H1 (cell line): Measurements from ENCODE around the gene CDK15. TPM values are rescaled to one million over a fixed set of nuclear protein-coding genes. Genes with fewer than 3 reads are reported as not detected.

Source experiments
- CTCF ChIA-PET: fragments of 300-600 bp; sonication (Branson Sonifier 250); formaldehyde crosslinking; loops from one replicate; lab custom pipeline; 2021; ENCODE audit not compliant: partially characterized antibody; lab: Charles Lee
- POLR2A ChIA-PET: fragments of 300-600 bp; sonication (Branson Sonifier 250); formaldehyde crosslinking; loops from one replicate; lab custom pipeline; 2021; ENCODE audit warnings: inconsistent platforms; ENCODE audit not compliant: partially characterized antibody; lab: Charles Lee
- DNase-seq, 2 experiments: peaks; one replicate each; pipeline versions ENCODE4 v3.0.0 to v3.0.0-alpha.2; 2010 to 2022; ENCODE audit warnings: low spot score in 2 of 2, low read depth in 1 of 2, mixed read lengths in 1 of 2
- FAIRE-seq: peaks from 2 replicates; lab custom pipeline; 2011; peaks lifted over from hg19 to GRCh38; lab: Jason Lieb, UNC
- H2AFZ ChIP-seq: 2 replicates; pipeline ENCODE4 v1.8.1; 2012; ENCODE audit warnings: low read length, inconsistent platforms
- H2AK5ac ChIP-seq: 2 replicates; pipeline ENCODE4 v1.6.1; 2013; ENCODE audit warnings: low read depth, low read length
- H2BK120ac ChIP-seq: replicated peaks from 2 replicates; pipeline ENCODE3; 2013; ENCODE audit warnings: low read depth, low read length, inconsistent platforms
- H2BK12ac ChIP-seq: 2 replicates; pipeline ENCODE4 v1.6.1; 2013; ENCODE audit warnings: low read depth, low read length
- H2BK15ac ChIP-seq: 2 replicates; pipeline ENCODE4 v1.6.1; 2013; ENCODE audit warnings: low read length
- H2BK20ac ChIP-seq: 2 replicates; pipeline ENCODE4 v1.6.1; 2013; ENCODE audit warnings: low read length
- H2BK5ac ChIP-seq: 2 replicates; pipeline ENCODE4 v1.6.1; 2013; ENCODE audit warnings: low read depth, low read length
- H3K14ac ChIP-seq: 2 replicates; pipeline ENCODE4 v1.6.1; 2013; ENCODE audit warnings: inconsistent platforms; ENCODE audit not compliant: insufficient read length
- H3K18ac ChIP-seq: 2 replicates; pipeline ENCODE4 v1.6.1; 2013; ENCODE audit warnings: low read length; ENCODE audit errors: extremely low read depth
- H3K23ac ChIP-seq: 2 replicates; pipeline ENCODE4 v1.6.1; 2013; ENCODE audit warnings: inconsistent platforms; ENCODE audit not compliant: insufficient read length
- H3K23me2 ChIP-seq: 2 replicates; pipeline ENCODE4 v1.6.1; 2013; ENCODE audit warnings: low read depth, low read length
- H3K27ac ChIP-seq: 2 replicates; pipeline ENCODE4 v1.6.1; 2011; ENCODE audit warnings: low read depth, low read length, inconsistent platforms
- H3K27me3 ChIP-seq, 4 experiments: replicated peaks in 1 of 4; 1 replicate in 1 of 4; 2 replicates in 3 of 4; pipeline versions ENCODE4 v1.6.1 to v1.8.1; 2011 to 2013; ENCODE audit warnings: low read length in 3 of 4, mild to moderate bottlenecking in 3 of 4, inconsistent platforms in 2 of 4, mixed read lengths in 2 of 4, moderate library complexity in 1 of 4; ENCODE audit not compliant: control insufficient read depth in 3 of 4, insufficient read depth in 3 of 4; ENCODE audit errors: extremely low read depth in 1 of 4
- H3K36me3 ChIP-seq, 4 experiments: 2 replicates each; pipeline versions ENCODE4 v1.6.1 to v1.8.1; 2011 to 2013; ENCODE audit warnings: mild to moderate bottlenecking in 4 of 4, low read length in 3 of 4, moderate library complexity in 2 of 4, control low read depth in 1 of 4, inconsistent platforms in 1 of 4; ENCODE audit not compliant: insufficient read depth in 4 of 4, control insufficient read depth in 2 of 4
- H3K4ac ChIP-seq: replicated peaks from 2 replicates; pipeline ENCODE3; 2013; ENCODE audit warnings: low read length, low read depth, mixed read lengths, inconsistent platforms; ENCODE audit not compliant: insufficient read length
- H3K4me1 ChIP-seq, 4 experiments: replicated peaks in 1 of 4; 1 replicate in 1 of 4; 2 replicates in 3 of 4; pipeline versions ENCODE4 v1.6.1 to v1.8.1; 2011 to 2013; ENCODE audit warnings: low read length in 3 of 4, inconsistent platforms in 2 of 4, mixed read lengths in 1 of 4; ENCODE audit not compliant: insufficient read depth in 4 of 4, control insufficient read depth in 3 of 4
- H3K4me2 ChIP-seq, 2 experiments: 2 replicates each; pipeline versions ENCODE4 v1.6.1 to v1.8.1; 2011 to 2013; ENCODE audit warnings: low read depth in 2 of 2, low read length in 2 of 2, control low read depth in 1 of 2, inconsistent platforms in 1 of 2, mild to moderate bottlenecking in 1 of 2; ENCODE audit not compliant: insufficient read depth in 1 of 2
- H3K4me3 ChIP-seq, 4 experiments: fragments of 200-600, 300-600 bp in 1 of 4; sonication (generic), shearing (Covaris generic), sonication (Bioruptor Twin) in 1 of 4; 2 replicates each; pipeline versions ENCODE4 v1.5.1 to v1.8.1; 2011 to 2016; ENCODE audit warnings: low read length in 4 of 4, low read depth in 3 of 4, control low read depth in 2 of 4, inconsistent platforms in 2 of 4, mild to moderate bottlenecking in 2 of 4, mixed read lengths in 1 of 4, moderate library complexity in 1 of 4; ENCODE audit not compliant: insufficient read depth in 2 of 4; ENCODE audit errors: extremely low read depth in 1 of 4
- H3K56ac ChIP-seq: replicated peaks from 2 replicates; pipeline ENCODE3; 2013; ENCODE audit warnings: low read depth, mild to moderate bottlenecking, mixed read lengths, low read length, inconsistent platforms; ENCODE audit not compliant: insufficient read length
- H3K79me1 ChIP-seq: 2 replicates; pipeline ENCODE4 v1.6.1; 2013; ENCODE audit warnings: low read depth, low read length, control low read depth
- H3K79me2 ChIP-seq, 2 experiments: 2 replicates each; pipeline versions ENCODE4 v1.6.1 to v1.8.1; 2012 to 2013; ENCODE audit warnings: low read length in 2 of 2, mild to moderate bottlenecking in 2 of 2, inconsistent platforms in 1 of 2; ENCODE audit not compliant: insufficient read depth in 2 of 2, control insufficient read depth in 1 of 2
- H3K9ac ChIP-seq, 4 experiments: replicated peaks in 1 of 4; 1 replicate in 1 of 4; 2 replicates in 3 of 4; pipeline versions ENCODE4 v1.6.1 to v1.8.1; 2011 to 2013; ENCODE audit warnings: low read depth in 3 of 4, low read length in 3 of 4, control low read depth in 2 of 4, mild to moderate bottlenecking in 2 of 4, moderate library complexity in 2 of 4, inconsistent platforms in 1 of 4; ENCODE audit errors: extremely low read depth in 1 of 4
- H3K9me3 ChIP-seq, 2 experiments: 2 replicates each; pipeline versions ENCODE4 v1.6.1 to v1.8.1; 2012 to 2013; ENCODE audit warnings: mild to moderate bottlenecking in 2 of 2, moderate library complexity in 2 of 2, control low read depth in 1 of 2, inconsistent platforms in 1 of 2, low read depth in 1 of 2, low read length in 1 of 2, mixed read lengths in 1 of 2; ENCODE audit not compliant: insufficient read depth in 2 of 2
- H4K20me1 ChIP-seq, 2 experiments: replicated peaks in 1 of 2; 2 replicates each; pipeline versions ENCODE3 to v1.8.1; 2011 to 2013; ENCODE audit warnings: inconsistent platforms in 2 of 2, low read length in 2 of 2, mild to moderate bottlenecking in 1 of 2; ENCODE audit not compliant: insufficient read depth in 2 of 2, control insufficient read depth in 1 of 2
- H4K5ac ChIP-seq: 2 replicates; pipeline ENCODE4 v1.6.1; 2013; ENCODE audit warnings: low read length, low read depth, mixed read lengths, inconsistent platforms; ENCODE audit not compliant: insufficient read length
- H4K8ac ChIP-seq: 2 replicates; pipeline ENCODE4 v1.8.0; 2013; ENCODE audit warnings: mild to moderate bottlenecking, moderate library complexity, low read length, inconsistent platforms; ENCODE audit not compliant: insufficient read depth; ENCODE audit errors: extremely low read depth
- H4K91ac ChIP-seq: replicated peaks from 2 replicates; pipeline ENCODE3; 2013; ENCODE audit warnings: low read length, mixed read lengths, inconsistent platforms; ENCODE audit not compliant: insufficient read length
- BCL11A ChIP-seq, 2 experiments: IDR thresholded peaks; one replicate each; pipeline ENCODE4 v1.6.1; 2011; ENCODE audit warnings: low read depth in 2 of 2, low read length in 2 of 2, mild to moderate bottlenecking in 2 of 2
- E2F6 ChIP-seq: IDR thresholded peaks from 2 replicates; pipeline ENCODE4 v1.6.1; 2012; ENCODE audit warnings: inconsistent platforms
- JUND ChIP-seq: IDR thresholded peaks from 2 replicates; pipeline ENCODE4 v1.6.1; 2011; ENCODE audit warnings: mild to moderate bottlenecking, improper control_type of control experiment, low read length
- POLR2A ChIP-seq, 2 experiments: IDR thresholded peaks; 1 replicate in 1 of 2; 2 replicates in 1 of 2; pipeline ENCODE4 v1.6.1; 2011; ENCODE audit warnings: low read depth in 2 of 2, low read length in 2 of 2, mild to moderate bottlenecking in 2 of 2; ENCODE audit errors: control extremely low read depth in 1 of 2
- RNF2 ChIP-seq: fragments of 200-900, 300-1000 bp; sonication (generic); IDR thresholded peaks from 2 replicates; pipeline ENCODE4 v1.7.1; 2016; ENCODE audit warnings: borderline replicate concordance, low read depth, mild to moderate bottlenecking, antibody characterized with exemption, low read length; ENCODE audit not compliant: poor library complexity, severe bottlenecking; ENCODE audit errors: missing control alignments
- RXRA ChIP-seq: IDR thresholded peaks from 2 replicates; pipeline ENCODE4 v1.6.1; 2011; ENCODE audit warnings: low read depth, mild to moderate bottlenecking, low read length, moderate library complexity; ENCODE audit not compliant: insufficient read depth
- SAP30 ChIP-seq: fragments of 300-600 bp; sonication (generic); IDR thresholded peaks from 2 replicates; pipeline ENCODE4 v1.7.1; 2012; ENCODE audit warnings: low read length, moderate library complexity, mild to moderate bottlenecking, inconsistent platforms; ENCODE audit not compliant: insufficient read depth, insufficient replicate concordance
- SP2 ChIP-seq: IDR thresholded peaks from 2 replicates; pipeline ENCODE4 v1.6.1; 2012; ENCODE audit warnings: mild to moderate bottlenecking, low read length, inconsistent platforms
- WGBS, 2 experiments: shearing (Covaris generic) in 1 of 2; methylation state at CpG; one replicate each; pipeline versions ENCODE4 v1.1.6 to v1.1.7; 2013 to 2015; ENCODE audit warnings: low lambda C conversion rate in 2 of 2, mixed read lengths in 2 of 2, inconsistent platforms in 1 of 2, low coverage in 1 of 2, missing lambda C conversion rate in 1 of 2; ENCODE audit not compliant: insufficient replicate concordance in 2 of 2, insufficient coverage in 1 of 2, insufficient read length in 1 of 2; ENCODE audit errors: extremely low coverage in 1 of 2, missing lambda C conversion rate in 1 of 2; 5-methylcytosine and 5-hydroxymethylcytosine counted together
- polyA plus RNA-seq, 7 experiments: library from polyadenylated mRNA; depleted of rRNA in 3 of 7; stranded (reverse) in 5 of 7; unstranded in 2 of 7; fragments of >200 nt in 5 of 7; fragments of 200-250 nt in 2 of 7; gene quantifications; 1 replicate in 5 of 7; 2 replicates in 1 of 7; 4 replicates in 1 of 7; pipeline versions ENCODE4 v1.2.1 to v1.2.3, GENCODE V29; 2011 to 2013; ENCODE audit warnings: missing spikeins in 2 of 7, mixed read lengths in 2 of 7
- total RNA-seq: library from RNA; stranded (reverse); fragmentation: NEBNext Ultra II Directional; extraction: Animal tissue kit (Norgen Biotek cat#: 25700); gene quantifications from 2 replicates; pipeline ENCODE4 v1.2.1, GENCODE V29; 2021
- TF ChIP-seq, protein P1 (sequence below): IDR thresholded peaks from 2 replicates; pipeline ENCODE4 v1.6.1; 2012; ENCODE audit warnings: inconsistent platforms

CDK15 gene
- total and polyA plus RNA-seq, 2 of the 8 experiments (the other 6 are each of a cell fraction or from before 2014, with no cell fraction given), result 0.03 TPM; not detected in 1

GRCh38 chr2:201925056-201925455, 118.7 kb downstream of the CDK15 start:
- no peak overlapping the region for H2AK5ac ChIP-seq
- no peak overlapping the region for H2BK120ac ChIP-seq
- H3K18ac ChIP-seq, result no peak overlapping the region
- no peak overlapping the region for H2AFZ ChIP-seq
- H3K14ac ChIP-seq, result no peak overlapping the region
- no peaks in the 10 kb centered on the region for H3K79me2 ChIP-seq
- H4K5ac ChIP-seq, result no peak overlapping the region
- no peaks in the 10 kb centered on the region for H3K79me1 ChIP-seq
- H3K27me3 ChIP-seq, result no peaks in the 10 kb centered on the region
- H2BK12ac ChIP-seq, result no peak overlapping the region
- no peak overlapping the region for H2BK20ac ChIP-seq
- H3K4me2 ChIP-seq, result no peak overlapping the region
- H2BK5ac ChIP-seq, result no peak overlapping the region
- H3K4me3 ChIP-seq, result no peak overlapping the region
- FAIRE-seq (no peak), DNase-seq (no peak)
- no peak overlapping the region for H3K4ac ChIP-seq
- H3K23me2 ChIP-seq, result no peaks in the 10 kb centered on the region
- H3K23ac ChIP-seq, result no peak overlapping the region
- ChIA-PET POLR2A (no interaction called here), CTCF (interaction anchor here (1.0 kb wide), 1 partner anchor 16 kb away, joined by 3 read pairs; no protein-coding TSS in a partner anchor)
- H4K8ac ChIP-seq, result no peak overlapping the region
- WGBS, 2 experiments, result 94% methylated on average over 5 of the region's 5 CpGs; no CpG with 5 or more reads in 1 of the 2 experiments
- H3K27ac ChIP-seq, result no peak overlapping the region
- TF ChIP-seq JUND (no peak), BCL11A (IDR thresholded peaks at IDR 0.05; ENCODE audit: low read depth in 2 of 2, low read length in 2 of 2) (no peak), RXRA (no peak), RNF2 (no peak), POLR2A (IDR thresholded peaks at IDR 0.05; ENCODE audit: control extremely low read depth in 1 of 2, low read depth in 2 of 2, low read length in 2 of 2) (no peak), SP2 (no peak), E2F6 (no peak), SAP30 (no peak)
- TF ChIP-seq, protein P1, sequence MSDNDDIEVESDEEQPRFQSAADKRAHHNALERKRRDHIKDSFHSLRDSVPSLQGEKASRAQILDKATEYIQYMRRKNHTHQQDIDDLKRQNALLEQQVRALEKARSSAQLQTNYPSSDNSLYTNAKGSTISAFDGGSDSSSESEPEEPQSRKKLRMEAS, result no peak
- peaks cover 5 to 26% (median 13%) of the 10 kb centered on the region in 4 experiments for H3K4me1 ChIP-seq
- no peak overlapping the region for H3K9ac ChIP-seq
- H4K20me1 ChIP-seq, result no peaks in the 10 kb centered on the region
- no peak overlapping the region for H4K91ac ChIP-seq
- H2BK15ac ChIP-seq, result no peak overlapping the region
- no peak overlapping the region for H3K56ac ChIP-seq
- H3K9me3 ChIP-seq, result no peaks in the 10 kb centered on the region
- H3K36me3 ChIP-seq, result no peaks in the 10 kb centered on the region
